H9 (cell line): ENCODE results near the gene DLGAP4. TPM values are rescaled to one million over a fixed set of nuclear protein-coding genes. Genes with fewer than 3 reads are reported as not detected.

Experiments used
- DNase-seq: peaks from one replicate; pipeline ENCODE4 v3.0.0-alpha.2; 2017
- H2AFZ ChIP-seq: one replicate; pipeline ENCODE4 v1.6.1; 2013; ENCODE audit warnings: mild to moderate bottlenecking, low read length, control low read depth, moderate library complexity
- H2AK5ac ChIP-seq: 2 replicates; pipeline ENCODE4 v1.6.1; 2013; ENCODE audit warnings: low read length, control low read depth, mixed read lengths; ENCODE audit not compliant: insufficient read length
- H2BK120ac ChIP-seq: one replicate; pipeline ENCODE4 v1.6.1; 2013; ENCODE audit warnings: low read depth, mild to moderate bottlenecking, low read length, control low read depth, inconsistent platforms; ENCODE audit not compliant: poor library complexity, severe bottlenecking
- H2BK12ac ChIP-seq: 2 replicates; pipeline ENCODE4 v1.6.1; 2013; ENCODE audit warnings: low read length, control low read depth, mixed read lengths, low read depth; ENCODE audit not compliant: insufficient read length
- H2BK15ac ChIP-seq: 2 replicates; pipeline ENCODE4 v1.6.1; 2013; ENCODE audit warnings: low read depth, low read length, control low read depth
- H2BK20ac ChIP-seq: one replicate; pipeline ENCODE4 v1.6.1; 2013; ENCODE audit warnings: low read depth, mild to moderate bottlenecking, low read length, control low read depth, inconsistent platforms; ENCODE audit not compliant: poor library complexity, severe bottlenecking
- H2BK5ac ChIP-seq: 2 replicates; pipeline ENCODE4 v1.6.1; 2013; ENCODE audit warnings: low read length, control low read depth, mixed read lengths; ENCODE audit not compliant: insufficient read length
- H3K14ac ChIP-seq: 2 replicates; pipeline ENCODE4 v1.6.1; 2013; ENCODE audit warnings: low read length, control low read depth; ENCODE audit not compliant: insufficient read depth
- H3K18ac ChIP-seq: 2 replicates; pipeline ENCODE4 v1.6.1; 2013; ENCODE audit warnings: low read depth, mild to moderate bottlenecking, mixed read lengths, low read length, control low read depth; ENCODE audit not compliant: insufficient read length
- H3K23ac ChIP-seq: 2 replicates; pipeline ENCODE4 v1.6.1; 2013; ENCODE audit warnings: low read length, control low read depth, mixed read lengths, low read depth; ENCODE audit not compliant: insufficient read length
- H3K23me2 ChIP-seq: 2 replicates; pipeline ENCODE4 v1.6.1; 2013; ENCODE audit warnings: low read depth, mild to moderate bottlenecking, mixed read lengths, low read length, control low read depth; ENCODE audit not compliant: insufficient read length, poor library complexity, severe bottlenecking
- H3K27ac ChIP-seq: 2 replicates; pipeline ENCODE4 v1.5.1; 2013; ENCODE audit warnings: low read length, control low read depth, mixed read lengths, low read depth; ENCODE audit not compliant: insufficient read length
- H3K27me3 ChIP-seq: 2 replicates; pipeline ENCODE4 v1.6.1; 2013; ENCODE audit warnings: low read length, control low read depth, inconsistent platforms; ENCODE audit not compliant: insufficient read depth
- H3K4ac ChIP-seq: 2 replicates; pipeline ENCODE4 v1.6.1; 2013; ENCODE audit warnings: low read depth, mild to moderate bottlenecking, control low read depth, inconsistent platforms, low read length, moderate library complexity
- H3K4me1 ChIP-seq: 2 replicates; pipeline ENCODE4 v1.6.1; 2013; ENCODE audit warnings: low read length, control low read depth, inconsistent platforms; ENCODE audit not compliant: insufficient read depth
- H3K4me2 ChIP-seq: 2 replicates; pipeline ENCODE4 v1.6.1; 2013; ENCODE audit warnings: low read length, control low read depth, mixed read lengths; ENCODE audit not compliant: insufficient read length, insufficient read depth
- H3K56ac ChIP-seq: 2 replicates; pipeline ENCODE4 v1.6.1; 2013; ENCODE audit warnings: low read depth, mild to moderate bottlenecking, mixed read lengths, low read length, control low read depth; ENCODE audit not compliant: insufficient read length
- H3K79me1 ChIP-seq: 2 replicates; pipeline ENCODE4 v1.6.1; 2013; ENCODE audit warnings: low read depth, mild to moderate bottlenecking, moderate library complexity, low read length, control low read depth, inconsistent platforms; ENCODE audit not compliant: insufficient read depth, poor library complexity, severe bottlenecking
- H3K79me2 ChIP-seq: 2 replicates; pipeline ENCODE4 v1.6.1; 2013; ENCODE audit warnings: low read length, control low read depth, inconsistent platforms; ENCODE audit not compliant: insufficient read depth
- H3K9ac ChIP-seq: 2 replicates; pipeline ENCODE4 v1.6.1; 2013; ENCODE audit warnings: low read length, control low read depth, mixed read lengths; ENCODE audit not compliant: insufficient read length; ENCODE audit errors: extremely low read depth
- H3K9me3 ChIP-seq: one replicate; pipeline ENCODE4 v1.6.1; 2013; ENCODE audit warnings: low read depth, low read length, inconsistent platforms; ENCODE audit not compliant: control insufficient read depth
- H3T11ph ChIP-seq: one replicate; pipeline ENCODE4 v1.6.1; 2013; ENCODE audit warnings: mild to moderate bottlenecking, low read length, control low read depth, inconsistent platforms
- H4K20me1 ChIP-seq: one replicate; pipeline ENCODE4 v1.6.1; 2013; ENCODE audit not compliant: control insufficient read depth, insufficient read length, insufficient read depth
- H4K5ac ChIP-seq: 2 replicates; pipeline ENCODE4 v1.6.1; 2013; ENCODE audit warnings: low read depth, mild to moderate bottlenecking, mixed read lengths, low read length, control low read depth; ENCODE audit not compliant: insufficient read length
- H4K8ac ChIP-seq: replicated peaks from 2 replicates; pipeline ENCODE4 v1.6.1; 2013; ENCODE audit warnings: low read length, control low read depth, mixed read lengths, low read depth; ENCODE audit not compliant: insufficient read length
- H4K91ac ChIP-seq: 2 replicates; pipeline ENCODE4 v1.6.1; 2013; ENCODE audit warnings: low read depth, mild to moderate bottlenecking, moderate library complexity, mixed read lengths, low read length, control low read depth; ENCODE audit not compliant: insufficient read length
- H3K27ac Mint-ChIP-seq, 3 experiments: 2 replicates in 2 of 3; 3 replicates in 1 of 3; pipeline ENCODE4 v1.8.0; 2020 to 2021; ENCODE audit warnings: mixed read lengths in 3 of 3, mild to moderate bottlenecking in 1 of 3, moderate library complexity in 1 of 3
- H3K27me3 Mint-ChIP-seq: 2 replicates; pipeline ENCODE4 v1.8.0; 2021; ENCODE audit warnings: low read depth, mild to moderate bottlenecking, moderate library complexity, mixed read lengths
- H3K36me3 Mint-ChIP-seq, 3 experiments: 2 replicates in 2 of 3; 3 replicates in 1 of 3; pipeline ENCODE4 v1.8.0; 2020 to 2021; ENCODE audit warnings: low read depth in 3 of 3, mixed read lengths in 3 of 3; ENCODE audit not compliant: insufficient read depth in 1 of 3
- H3K4me1 Mint-ChIP-seq, 2 experiments: 2 replicates each; pipeline ENCODE4 v1.8.0; 2020; ENCODE audit warnings: mixed read lengths in 2 of 2
- H3K4me3 Mint-ChIP-seq, 2 experiments: 2 replicates in 1 of 2; 3 replicates in 1 of 2; pipeline ENCODE4 v1.8.0; 2020 to 2021; ENCODE audit warnings: mild to moderate bottlenecking in 2 of 2, mixed read lengths in 2 of 2, moderate library complexity in 1 of 2
- H3K9me3 Mint-ChIP-seq, 2 experiments: 2 replicates in 1 of 2; 3 replicates in 1 of 2; pipeline ENCODE4 v1.8.0; 2020; ENCODE audit warnings: mild to moderate bottlenecking in 2 of 2, mixed read lengths in 2 of 2, moderate library complexity in 1 of 2
- total RNA-seq: library from RNA; stranded (reverse); gene quantifications from 2 replicates; pipeline ENCODE4 v1.2.1, GENCODE V29; 2021
- TF ChIP-seq, protein P1 (sequence below): fragments of 200-600 bp; sonication (generic); conservative IDR thresholded peaks from 3 replicates; pipeline ENCODE4 v1.8.0; 2021; ENCODE audit warnings: antibody characterized with exemption, mild to moderate bottlenecking

The DLGAP4 gene
- total RNA-seq, 1 experiment from 2014 or later, result 48.0 TPM

DNA sequence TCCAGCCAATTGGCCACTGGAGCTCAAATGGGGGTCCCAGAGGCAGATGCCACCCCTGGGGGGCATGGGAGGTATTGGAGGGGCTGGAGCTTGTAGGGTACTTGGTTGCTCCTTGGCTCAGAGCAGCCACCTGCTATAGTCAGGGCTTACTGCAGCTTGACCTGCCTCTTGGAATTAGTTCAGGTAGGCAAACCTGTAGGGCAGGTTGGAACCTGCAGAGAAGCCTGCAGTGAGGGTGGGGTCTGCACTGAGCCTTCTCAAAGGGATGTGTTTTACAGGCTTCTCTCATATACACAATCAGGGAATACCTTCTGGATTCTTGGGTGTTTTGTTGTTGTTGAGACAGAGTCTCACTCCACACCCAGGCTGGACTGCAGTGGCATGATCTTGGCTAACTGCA is 141.0 kb downstream of the DLGAP4 start:
- DNase-seq, result no peak
- peaks cover 10 to 12% of the 10 kb centered on the region in 2 experiments for H3K4me1 Mint-ChIP-seq
- H3K27ac Mint-ChIP-seq, result no peak overlapping the region
- H3K23me2 ChIP-seq, result no peaks in the 10 kb centered on the region
- H3K27me3 ChIP-seq, result no peaks in the 10 kb centered on the region
- H2BK5ac ChIP-seq, result no peak overlapping the region
- H4K91ac ChIP-seq, result no peak overlapping the region
- no peak overlapping the region for H2AFZ ChIP-seq
- H3K23ac ChIP-seq, result no peak overlapping the region
- no peak overlapping the region for H3T11ph ChIP-seq
- TF ChIP-seq, protein P1, sequence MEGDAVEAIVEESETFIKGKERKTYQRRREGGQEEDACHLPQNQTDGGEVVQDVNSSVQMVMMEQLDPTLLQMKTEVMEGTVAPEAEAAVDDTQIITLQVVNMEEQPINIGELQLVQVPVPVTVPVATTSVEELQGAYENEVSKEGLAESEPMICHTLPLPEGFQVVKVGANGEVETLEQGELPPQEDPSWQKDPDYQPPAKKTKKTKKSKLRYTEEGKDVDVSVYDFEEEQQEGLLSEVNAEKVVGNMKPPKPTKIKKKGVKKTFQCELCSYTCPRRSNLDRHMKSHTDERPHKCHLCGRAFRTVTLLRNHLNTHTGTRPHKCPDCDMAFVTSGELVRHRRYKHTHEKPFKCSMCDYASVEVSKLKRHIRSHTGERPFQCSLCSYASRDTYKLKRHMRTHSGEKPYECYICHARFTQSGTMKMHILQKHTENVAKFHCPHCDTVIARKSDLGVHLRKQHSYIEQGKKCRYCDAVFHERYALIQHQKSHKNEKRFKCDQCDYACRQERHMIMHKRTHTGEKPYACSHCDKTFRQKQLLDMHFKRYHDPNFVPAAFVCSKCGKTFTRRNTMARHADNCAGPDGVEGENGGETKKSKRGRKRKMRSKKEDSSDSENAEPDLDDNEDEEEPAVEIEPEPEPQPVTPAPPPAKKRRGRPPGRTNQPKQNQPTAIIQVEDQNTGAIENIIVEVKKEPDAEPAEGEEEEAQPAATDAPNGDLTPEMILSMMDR, result no peak
- no peak overlapping the region for H2AK5ac ChIP-seq
- H2BK120ac ChIP-seq, result no peak overlapping the region
- H4K8ac ChIP-seq, result no peak overlapping the region
- no peaks in the 10 kb centered on the region for H3K79me2 ChIP-seq
- H2BK12ac ChIP-seq, result no peak overlapping the region
- no peak overlapping the region for H3K4ac ChIP-seq
- H3K9me3 ChIP-seq, result no peaks in the 10 kb centered on the region
- H2BK20ac ChIP-seq, result no peak overlapping the region
- H3K4me1 ChIP-seq, result no peaks in the 10 kb centered on the region
- no peaks in the 10 kb centered on the region for H3K79me1 ChIP-seq
- peaks cover 0 to 3% (median 0%) of the 10 kb centered on the region in 3 experiments; a peak in 2 of 7 replicates for H3K36me3 Mint-ChIP-seq
- no peak overlapping the region for H3K4me2 ChIP-seq
- no peak overlapping the region for H3K56ac ChIP-seq
- no peak overlapping the region for H3K18ac ChIP-seq
- no peak overlapping the region for H2BK15ac ChIP-seq
- H3K27ac ChIP-seq, result no peak overlapping the region
- H3K27me3 Mint-ChIP-seq, result peaks cover 2% of the 10 kb centered on the region
- H3K14ac ChIP-seq, result no peak overlapping the region
- no peaks in the 10 kb centered on the region for H4K20me1 ChIP-seq
- H3K9me3 Mint-ChIP-seq, result no peaks in the 10 kb centered on the region
- no peak overlapping the region for H3K4me3 Mint-ChIP-seq
- H4K5ac ChIP-seq, result no peak overlapping the region
- no peak overlapping the region for H3K9ac ChIP-seq
